ENCODE measurements around the gene ZNF185.

Gene ZNF185

GRCh38 chrX:152941328-152942076, 43.6 kb downstream of the ZNF185 start (continued):
- TF ChIP-seq KLF17 (tag by site-specific recombination; IDR thresholded peaks at IDR 0.05) (no peak), ZNF155 (tag by site-specific recombination; IDR thresholded peaks at IDR 0.05) (no peak), ZNF518A (tag by site-specific recombination; conservative IDR thresholded peaks at IDR 0.05; ENCODE audit: low read depth) (peak; percentile 53; the same call in 1 of the 2 replicates), CTCF (tag by site-specific recombination; IDR thresholded peaks at IDR 0.05) (peak; percentile 94), ZNF248 (tag by site-specific recombination; IDR thresholded peaks at IDR 0.05) (no peak), ZNF549 (tag by site-specific recombination; IDR thresholded peaks at IDR 0.05) (no peak), ZNF791 (tag by site-specific recombination; IDR thresholded peaks at IDR 0.05) (no peak), ZNF600 (tag by site-specific recombination; IDR thresholded peaks at IDR 0.05) (no peak), HOXC10 (CRISPR knock-in tag; IDR thresholded peaks at IDR 0.05) (0 out of 2 replicates have a peak, but pooled peaks have one; percentile 46), SALL2 (tag by site-specific recombination; IDR thresholded peaks at IDR 0.05; ENCODE audit: borderline replicate concordance) (no peak), ZNF221 (tag by site-specific recombination; IDR thresholded peaks at IDR 0.05; ENCODE audit: borderline replicate concordance) (no peak), MZF1 (tag by site-specific recombination; IDR thresholded peaks at IDR 0.05; ENCODE audit: borderline replicate concordance) (no peak), ZNF426 (tag by site-specific recombination; IDR thresholded peaks at IDR 0.05) (no peak), ZNF513 (tag by site-specific recombination; IDR thresholded peaks at IDR 0.05) (no peak), ZBTB11 (tag by site-specific recombination; conservative IDR thresholded peaks at IDR 0.05; ENCODE audit: low read depth) (no peak; the same call in 1 of the 2 replicates), ZSCAN4 (tag by site-specific recombination; IDR thresholded peaks at IDR 0.05) (no peak), ZNF48 (tag by site-specific recombination; IDR thresholded peaks at IDR 0.05) (no peak), ZBTB26 (tag by site-specific recombination; optimal IDR thresholded peaks at IDR 0.05) (peak; percentile 97), ZNF10 (tag by site-specific recombination; IDR thresholded peaks at IDR 0.05) (no peak), ZNF76 (tag by site-specific recombination; IDR thresholded peaks at IDR 0.05; ENCODE audit: borderline replicate concordance, low read depth) (peak; percentile 90), ZNF768 (tag by site-specific recombination; IDR thresholded peaks at IDR 0.05) (no peak), ZEB2 (tag by site-specific recombination; IDR thresholded peaks at IDR 0.05) (peak; percentile 61; the same call in 1 of the 2 replicates), ZNF629 (tag by site-specific recombination; IDR thresholded peaks at IDR 0.05) (peak; percentile 17; the same call in 1 of the 2 replicates)
